Esophagus squamous epithelium (tissue), 5 donors: Measurements from ENCODE around the gene GRN. TPM values are rescaled to one million over a fixed set of nuclear protein-coding genes. Genes with fewer than 3 reads are reported as not detected.

ENCODE experiments used
- DNase-seq: peaks from one replicate; lab custom pipeline; 2025; lab: John Stamatoyannopoulos, UW
- H3K27ac ChIP-seq, 4 donors: fragments of 200-600 bp; sonication (generic); one replicate each; pipeline ENCODE4 v1.5.1; 2016 to 2019; ENCODE audit warnings: mild to moderate bottlenecking in 1 of 4
- H3K27me3 ChIP-seq, 4 donors: fragments of 200-600 bp; sonication (generic); 1 replicate in 3 of 4; 2 replicates in 1 of 4; pipeline versions ENCODE4 v1.5.1 to v1.6.0; 2017 to 2021; ENCODE audit warnings: antibody characterized with exemption in 1 of 4
- H3K36me3 ChIP-seq, 3 donors: fragments of 200-600 bp; sonication (generic); one replicate each; pipeline ENCODE4 v1.5.1; 2016 to 2019
- H3K4me1 ChIP-seq, 3 donors: fragments of 200-600 bp; sonication (generic); one replicate each; pipeline ENCODE4 v1.5.1; 2017 to 2019
- H3K4me3 ChIP-seq, 4 donors: fragments of 200-600 bp; sonication (generic); 1 replicate in 3 of 4; 2 replicates in 1 of 4; pipeline ENCODE4 v1.5.1; 2016 to 2019; ENCODE audit warnings: mild to moderate bottlenecking in 2 of 4, moderate library complexity in 1 of 4
- H3K9me3 ChIP-seq, 3 donors: fragments of 200-600 bp; sonication (generic); one replicate each; pipeline ENCODE4 v1.5.1; 2016 to 2019
- POLR2A ChIP-seq, 4 donors: fragments of 450-650 bp; IDR thresholded peaks; one replicate each; pipeline ENCODE4 v1.6.1; 2017; ENCODE audit warnings: antibody characterized with exemption in 4 of 4, mild to moderate bottlenecking in 4 of 4, moderate library complexity in 3 of 4
- WGBS, 2 donors: methylation state at CpG; one replicate each; pipeline ENCODE4 v1.1.5; 2018; 5-methylcytosine and 5-hydroxymethylcytosine counted together
- intact Hi-C: fragments of 100-400 bp; cut with DNase I; formaldehyde crosslinking; loops from one replicate; pipeline ENCODE4 v1.15.0; 2022
- total RNA-seq, 4 donors: library from RNA; depleted of rRNA; stranded (reverse); fragments of >200 nt; gene quantifications; one replicate each; pipeline ENCODE4 v1.1.0, GENCODE V29; 2016
- TF ChIP-seq, protein P1 (sequence below), 6 experiments: fragments of 450-650 bp in 4 of 6; fragments of 200-600 bp in 2 of 6; sonication (generic) in 2 of 6; IDR thresholded peaks; one replicate each; pipeline ENCODE4 v1.5.1; 2016 to 2019; ENCODE audit warnings: antibody characterized with exemption in 6 of 6, mild to moderate bottlenecking in 4 of 6, moderate library complexity in 4 of 6
- donor health status: DM: yes; HTN: yes; CAD: no.

The GRN gene
- total RNA-seq, 4 donors from 2014 or later, result 428 to 1,204 (median 642) TPM

GRCh38 chr17:44310609-44311376 lies 34.3 kb upstream of the GRN start:
- TF ChIP-seq, protein P1, sequence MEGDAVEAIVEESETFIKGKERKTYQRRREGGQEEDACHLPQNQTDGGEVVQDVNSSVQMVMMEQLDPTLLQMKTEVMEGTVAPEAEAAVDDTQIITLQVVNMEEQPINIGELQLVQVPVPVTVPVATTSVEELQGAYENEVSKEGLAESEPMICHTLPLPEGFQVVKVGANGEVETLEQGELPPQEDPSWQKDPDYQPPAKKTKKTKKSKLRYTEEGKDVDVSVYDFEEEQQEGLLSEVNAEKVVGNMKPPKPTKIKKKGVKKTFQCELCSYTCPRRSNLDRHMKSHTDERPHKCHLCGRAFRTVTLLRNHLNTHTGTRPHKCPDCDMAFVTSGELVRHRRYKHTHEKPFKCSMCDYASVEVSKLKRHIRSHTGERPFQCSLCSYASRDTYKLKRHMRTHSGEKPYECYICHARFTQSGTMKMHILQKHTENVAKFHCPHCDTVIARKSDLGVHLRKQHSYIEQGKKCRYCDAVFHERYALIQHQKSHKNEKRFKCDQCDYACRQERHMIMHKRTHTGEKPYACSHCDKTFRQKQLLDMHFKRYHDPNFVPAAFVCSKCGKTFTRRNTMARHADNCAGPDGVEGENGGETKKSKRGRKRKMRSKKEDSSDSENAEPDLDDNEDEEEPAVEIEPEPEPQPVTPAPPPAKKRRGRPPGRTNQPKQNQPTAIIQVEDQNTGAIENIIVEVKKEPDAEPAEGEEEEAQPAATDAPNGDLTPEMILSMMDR (IDR thresholded peaks at IDR 0.05), result no peak
- TF ChIP-seq POLR2A (IDR thresholded peaks at IDR 0.05), result no peak
- intact Hi-C loops, result no loop called here

DNA sequence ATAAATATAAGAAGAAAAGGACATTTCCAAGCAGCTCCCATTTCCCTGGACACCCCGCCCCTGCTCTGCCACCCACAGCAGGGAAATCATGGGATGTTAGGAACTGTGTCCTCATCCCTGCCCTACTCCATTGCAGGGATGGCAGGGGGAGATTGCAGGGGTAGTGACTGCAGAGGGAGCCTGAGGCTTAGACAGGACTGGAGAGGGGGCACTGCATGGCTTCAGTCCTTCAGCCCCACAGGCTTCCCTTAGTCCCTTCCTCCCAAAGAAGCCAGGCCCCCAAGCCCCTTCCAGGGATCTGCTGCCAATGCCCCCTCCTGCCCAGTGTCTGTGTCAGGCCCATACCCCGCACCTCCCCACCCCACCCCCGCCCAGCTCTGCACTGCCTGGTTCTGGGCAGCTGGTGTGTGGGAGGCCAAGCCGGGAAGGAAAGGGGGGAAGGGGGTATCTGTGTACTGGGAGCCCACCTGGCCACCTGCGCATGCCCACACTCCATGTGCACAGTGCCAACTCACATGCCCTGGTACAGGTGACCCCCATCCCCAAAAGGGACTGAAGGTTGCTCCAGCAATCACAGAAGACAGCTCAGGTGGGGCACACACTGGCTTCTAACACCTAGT lies 33.4 kb upstream of the GRN start:
- 86 to 90% methylated on average over 1 of the region's 5 CpGs for WGBS, 2 donors
- Histone ChIP-seq H3K27ac (no peak overlapping the region), H3K36me3 (no peaks in the 10 kb centered on the region), H3K9me3 (no peaks in the 10 kb centered on the region), H3K4me3 (no peak overlapping the region), H3K4me1 (peaks cover 35 to 54% (median 39%) of the 10 kb centered on the region in 3 donors), H3K27me3 (peaks cover 0 to 62% (median 11%) of the 10 kb centered on the region in 4 donors)
- DNase-seq, result no peak
- intact Hi-C loops, result no loop called here
- TF ChIP-seq POLR2A (IDR thresholded peaks at IDR 0.05), result no peak
- TF ChIP-seq, protein P1 (IDR thresholded peaks at IDR 0.05), result no peak

More at GRCh38 chr17:44310609-44311376, 34.3 kb upstream of the GRN start:
- peaks cover 31 to 45% (median 35%) of the 10 kb centered on the region in 3 donors for H3K4me1 ChIP-seq
- H3K4me3 ChIP-seq, result no peak overlapping the region
- H3K9me3 ChIP-seq, result no peaks in the 10 kb centered on the region
- H3K27ac ChIP-seq, result no peak overlapping the region
- no peaks in the 10 kb centered on the region for H3K36me3 ChIP-seq
- no peak for DNase-seq
- H3K27me3 ChIP-seq, result peaks cover 0 to 58% (median 3%) of the 10 kb centered on the region in 4 donors
- WGBS, 2 donors, result 68 to 95% methylated on average over 7 to 8 of the region's 10 CpGs

GRCh38 chr17:44312396-44313104 lies 32.6 kb upstream of the GRN start:
- peaks cover 33 to 52% (median 38%) of the 10 kb centered on the region in 3 donors for H3K4me1 ChIP-seq
- no peak for TF ChIP-seq POLR2A (IDR thresholded peaks at IDR 0.05)
- TF ChIP-seq, protein P1 (IDR thresholded peaks at IDR 0.05), result no peak
- 73 to 86% methylated on average over 10 to 12 of the region's 17 CpGs for WGBS, 2 donors
- peaks cover 0 to 63% (median 11%) of the 10 kb centered on the region in 4 donors for H3K27me3 ChIP-seq
- H3K36me3 ChIP-seq, result no peaks in the 10 kb centered on the region
- no peak overlapping the region for H3K27ac ChIP-seq
- no peak for DNase-seq
- intact Hi-C loops, result no loop called here
- H3K9me3 ChIP-seq, result no peaks in the 10 kb centered on the region
- no peak overlapping the region for H3K4me3 ChIP-seq

DNA sequence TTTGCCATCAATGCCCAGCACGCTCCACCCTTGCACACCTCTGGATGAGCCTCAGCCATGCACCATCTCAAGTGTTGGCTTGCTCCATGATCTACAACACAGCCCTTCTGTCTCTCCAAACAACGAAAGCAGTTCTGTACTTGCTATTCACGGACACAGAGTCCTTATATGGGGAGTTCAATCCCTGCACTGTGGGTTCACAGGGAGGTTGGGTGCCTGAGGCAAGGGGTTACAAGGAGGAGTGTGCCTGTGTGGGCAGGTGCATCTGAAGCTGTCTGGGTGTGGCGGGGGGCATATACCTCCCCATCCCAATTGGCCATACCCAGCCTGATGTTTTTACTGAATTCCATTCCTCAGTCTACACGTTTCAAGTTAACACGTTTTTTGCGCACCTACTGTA lies 31.1 kb upstream of the GRN start:
- no peak for DNase-seq
- TF ChIP-seq, protein P1 (IDR thresholded peaks at IDR 0.05), result no peak
- no peak for TF ChIP-seq POLR2A (IDR thresholded peaks at IDR 0.05)
- intact Hi-C loops, result no loop called here
- no peaks in the 10 kb centered on the region for H3K9me3 ChIP-seq
- no peak overlapping the region for H3K27ac ChIP-seq
- 45% methylated on average over 4 to 7 of the region's 7 CpGs for WGBS, 2 donors
- H3K4me3 ChIP-seq, result no peak overlapping the region
- peaks cover 0 to 5% (median 0%) of the 10 kb centered on the region in 3 donors for H3K36me3 ChIP-seq
- peaks cover 20 to 37% (median 23%) of the 10 kb centered on the region in 3 donors for H3K4me1 ChIP-seq
- peaks cover 0 to 67% (median 11%) of the 10 kb centered on the region in 4 donors for H3K27me3 ChIP-seq
